Caco-2 (cell line): ENCODE results near the gene RPS16. TPM values are rescaled to one million over a fixed set of nuclear protein-coding genes. Genes with fewer than 3 reads are reported as not detected.

Experiments used
- BruUV-seq: library from RNA; stranded (reverse); fragments of 400-500 nt; replicated peaks from 2 replicates; lab custom pipeline; 2021; lab: Mats Ljungman, UMichigan
- CTCF ChIA-PET: fragments of 300-600 bp; sonication (Branson Sonifier 250); formaldehyde crosslinking; loops from one replicate; lab custom pipeline; 2022; ENCODE audit warnings: antibody characterized with exemption; lab: Charles Lee
- POLR2A ChIA-PET: fragments of 300-600 bp; sonication (Branson Sonifier 250); formaldehyde crosslinking; loops from one replicate; lab custom pipeline; 2022; ENCODE audit warnings: antibody characterized with exemption; lab: Charles Lee
- DNase-seq, 2 experiments: peaks; one replicate each; pipeline versions ENCODE4 v3.0.0 to v3.0.0-alpha.2; 2020 to 2022
- H3K27me3 ChIP-seq: replicated peaks from 2 replicates; pipeline ENCODE4 v1.6.0; 2011; ENCODE audit warnings: low read length; ENCODE audit not compliant: control insufficient read depth, insufficient read depth
- H3K36me3 ChIP-seq: 2 replicates; pipeline ENCODE4 v1.5.1; 2011; ENCODE audit warnings: low read length; ENCODE audit not compliant: control insufficient read depth, insufficient read depth
- H3K4me1 ChIP-seq: fragments of 250-450 bp; sonication (Bioruptor Pico); 2 replicates; pipeline ENCODE4 v1.5.1; 2020; ENCODE audit warnings: mild to moderate bottlenecking
- H3K4me3 ChIP-seq: 2 replicates; pipeline ENCODE4 v1.5.1; 2011; ENCODE audit warnings: low read depth, mild to moderate bottlenecking, control low read depth, low read length
- H3K9me3 ChIP-seq: fragments of 250-450 bp; sonication (Bioruptor Pico); 2 replicates; pipeline ENCODE4 v1.5.1; 2020; ENCODE audit warnings: mild to moderate bottlenecking, moderate library complexity
- H3K27ac Mint-ChIP-seq: one replicate; pipeline ENCODE4 v1.8.0; 2022; ENCODE audit warnings: mixed read lengths; ENCODE audit not compliant: unreplicated experiment
- H3K27me3 Mint-ChIP-seq: one replicate; pipeline ENCODE4 v1.8.0; 2022; ENCODE audit warnings: mixed read lengths; ENCODE audit not compliant: insufficient read depth, unreplicated experiment
- H3K36me3 Mint-ChIP-seq: one replicate; pipeline ENCODE4 v1.8.0; 2022; ENCODE audit warnings: mild to moderate bottlenecking, mixed read lengths; ENCODE audit not compliant: insufficient read depth, unreplicated experiment
- H3K4me1 Mint-ChIP-seq: one replicate; pipeline ENCODE4 v1.8.0; 2022; ENCODE audit warnings: low read depth, mixed read lengths; ENCODE audit not compliant: unreplicated experiment
- H3K4me3 Mint-ChIP-seq: one replicate; pipeline ENCODE4 v1.8.0; 2022; ENCODE audit warnings: mild to moderate bottlenecking, moderate library complexity, mixed read lengths; ENCODE audit not compliant: unreplicated experiment
- H3K9me3 Mint-ChIP-seq: one replicate; pipeline ENCODE4 v1.8.0; 2022; ENCODE audit warnings: mixed read lengths; ENCODE audit not compliant: unreplicated experiment
- intact Hi-C: fragments of 100-400 bp; cut with micrococcal nuclease; formaldehyde crosslinking; loops from one replicate; pipeline ENCODE4 v1.10.0; 2022; ENCODE audit not compliant: unreplicated experiment
- total RNA-seq: library from RNA; stranded (reverse); gene quantifications from 2 replicates; pipeline ENCODE4 v1.2.3, GENCODE V29; 2022
- TF ChIP-seq, protein P1 (sequence below), 2 experiments: fragments of 200-600 bp in 1 of 2; IDR thresholded peaks; 1 replicate in 1 of 2; 2 replicates in 1 of 2; pipeline versions ENCODE4 v1.5.1 to v1.8.0; 2011 to 2022; ENCODE audit warnings: antibody characterized with exemption in 1 of 2, control low read depth in 1 of 2, inconsistent platforms in 1 of 2, low read depth in 1 of 2, low read length in 1 of 2, mild to moderate bottlenecking in 1 of 2, moderate library complexity in 1 of 2; ENCODE audit not compliant: insufficient read depth in 1 of 2, severe bottlenecking in 1 of 2, unreplicated experiment in 1 of 2

The RPS16 gene
- total RNA-seq, 1 experiment from 2014 or later, result 2,801 TPM

DNA sequence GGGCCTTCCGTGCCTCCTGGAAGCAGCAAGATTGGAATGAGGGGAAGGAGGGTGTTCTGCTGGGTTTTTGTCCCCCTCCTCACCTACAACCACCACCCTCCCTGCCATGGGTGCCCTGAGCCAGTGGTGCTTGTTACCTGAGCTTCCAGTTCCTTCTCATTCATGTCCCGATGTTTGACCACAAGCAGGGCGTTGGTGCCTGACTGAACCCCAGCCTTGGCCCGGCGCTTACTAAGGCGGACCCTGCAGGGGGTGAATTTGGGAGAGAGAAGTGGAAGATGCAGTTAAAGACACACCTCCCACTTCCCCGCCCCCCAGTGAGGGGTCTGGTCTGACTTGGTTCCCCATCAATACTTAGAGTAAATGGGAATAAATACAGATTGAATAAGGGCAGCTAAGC lies 49.2 kb downstream of the RPS16 start:
- Mint-ChIP-seq H3K4me1 (peaks cover 25% of the 10 kb centered on the region), H3K27ac (peak overlapping the region; percentile 6), H3K9me3 (no peaks in the 10 kb centered on the region), H3K36me3 (peaks cover 77% of the 10 kb centered on the region), H3K4me3 (no peak overlapping the region), H3K27me3 (no peaks in the 10 kb centered on the region)
- Histone ChIP-seq H3K4me1 (peaks cover 6% of the 10 kb centered on the region; the same call in 1 of the 2 replicates), H3K4me3 (no peak overlapping the region), H3K9me3 (no peaks in the 10 kb centered on the region), H3K36me3 (peaks cover 15% of the 10 kb centered on the region), H3K27me3 (no peaks in the 10 kb centered on the region)
- POLR2A ChIA-PET, result no interaction called here
- BruUV-seq, result no TSS peak
- intact Hi-C loops, result no loop called here
- TF ChIP-seq, protein P1, sequence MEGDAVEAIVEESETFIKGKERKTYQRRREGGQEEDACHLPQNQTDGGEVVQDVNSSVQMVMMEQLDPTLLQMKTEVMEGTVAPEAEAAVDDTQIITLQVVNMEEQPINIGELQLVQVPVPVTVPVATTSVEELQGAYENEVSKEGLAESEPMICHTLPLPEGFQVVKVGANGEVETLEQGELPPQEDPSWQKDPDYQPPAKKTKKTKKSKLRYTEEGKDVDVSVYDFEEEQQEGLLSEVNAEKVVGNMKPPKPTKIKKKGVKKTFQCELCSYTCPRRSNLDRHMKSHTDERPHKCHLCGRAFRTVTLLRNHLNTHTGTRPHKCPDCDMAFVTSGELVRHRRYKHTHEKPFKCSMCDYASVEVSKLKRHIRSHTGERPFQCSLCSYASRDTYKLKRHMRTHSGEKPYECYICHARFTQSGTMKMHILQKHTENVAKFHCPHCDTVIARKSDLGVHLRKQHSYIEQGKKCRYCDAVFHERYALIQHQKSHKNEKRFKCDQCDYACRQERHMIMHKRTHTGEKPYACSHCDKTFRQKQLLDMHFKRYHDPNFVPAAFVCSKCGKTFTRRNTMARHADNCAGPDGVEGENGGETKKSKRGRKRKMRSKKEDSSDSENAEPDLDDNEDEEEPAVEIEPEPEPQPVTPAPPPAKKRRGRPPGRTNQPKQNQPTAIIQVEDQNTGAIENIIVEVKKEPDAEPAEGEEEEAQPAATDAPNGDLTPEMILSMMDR (IDR thresholded peaks at IDR 0.05; ENCODE audit: insufficient read depth in 1 of 2, low read depth in 1 of 2, low read length in 1 of 2, severe bottlenecking in 1 of 2, unreplicated experiment in 1 of 2), result no peak
- CTCF ChIA-PET, result interaction anchor here (0.6 kb wide), 1 partner anchor 44 kb away, joined by 4 read pairs; the partner anchor contains the start of gene SAMD4B
- no peak for DNase-seq

DNA sequence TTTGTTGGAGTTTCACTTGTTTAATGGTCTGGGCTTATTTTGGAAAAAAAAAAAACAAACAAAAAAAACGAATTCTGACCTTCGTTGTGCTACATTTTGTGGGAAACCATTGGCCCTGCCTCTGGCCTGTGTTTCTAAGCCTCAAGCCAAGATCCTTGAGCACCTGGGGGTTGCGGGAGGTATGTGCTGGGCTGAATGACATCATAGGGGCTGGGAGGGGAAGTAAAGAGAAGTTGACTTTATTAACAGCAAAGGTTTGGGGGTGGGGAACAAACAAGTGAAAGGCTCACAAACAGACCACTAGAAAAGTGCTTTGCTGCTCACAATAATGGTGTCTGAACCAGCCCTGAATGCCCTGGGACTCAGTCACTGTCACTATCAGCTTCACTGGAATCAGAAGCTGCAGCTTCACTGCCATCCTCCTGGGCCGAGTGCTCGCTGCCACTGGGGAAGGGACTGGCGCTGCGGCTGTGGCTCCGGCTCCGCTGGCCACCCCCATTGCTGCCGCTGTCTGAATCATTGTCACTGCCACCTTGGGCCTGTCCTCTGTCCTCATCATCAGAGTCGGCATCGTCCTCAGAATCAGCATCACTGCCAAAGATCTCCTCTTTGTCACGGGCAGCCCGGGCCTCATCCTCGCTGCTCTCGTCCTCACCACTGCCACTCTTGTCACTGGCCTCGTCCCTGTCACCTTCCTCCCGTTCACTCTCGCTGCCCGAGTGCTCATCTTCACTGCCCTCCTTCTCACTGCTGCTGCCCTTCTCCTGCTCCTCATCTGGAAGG lies 49.9 kb downstream of the RPS16 start:
- H3K27me3 ChIP-seq, result no peaks in the 10 kb centered on the region
- TF ChIP-seq, protein P1 (IDR thresholded peaks at IDR 0.05; ENCODE audit: insufficient read depth in 1 of 2, low read depth in 1 of 2, low read length in 1 of 2, severe bottlenecking in 1 of 2, unreplicated experiment in 1 of 2), result no peak
- intact Hi-C loops, result no loop called here
- H3K27me3 Mint-ChIP-seq, result no peaks in the 10 kb centered on the region
- H3K9me3 ChIP-seq, result no peaks in the 10 kb centered on the region
- peaks cover 6% of the 10 kb centered on the region; the same call in 1 of the 2 replicates for H3K4me1 ChIP-seq
- peaks cover 15% of the 10 kb centered on the region for H3K36me3 ChIP-seq
- no TSS peak for BruUV-seq
- POLR2A ChIA-PET, result no interaction called here
- DNase-seq, result no peak
- peaks cover 77% of the 10 kb centered on the region for H3K36me3 Mint-ChIP-seq
- peak overlapping the region; percentile 6 for H3K27ac Mint-ChIP-seq
- H3K9me3 Mint-ChIP-seq, result no peaks in the 10 kb centered on the region
- no peak overlapping the region for H3K4me3 Mint-ChIP-seq
- H3K4me3 ChIP-seq, result no peak overlapping the region
- CTCF ChIA-PET, result interaction anchor here (0.6 to 1.2 kb wide), 2 partner anchors 16 to 44 kb away, joined by 4 read pairs; partner anchors contain the start of gene SAMD4B
- H3K4me1 Mint-ChIP-seq, result peaks cover 21% of the 10 kb centered on the region

DNA sequence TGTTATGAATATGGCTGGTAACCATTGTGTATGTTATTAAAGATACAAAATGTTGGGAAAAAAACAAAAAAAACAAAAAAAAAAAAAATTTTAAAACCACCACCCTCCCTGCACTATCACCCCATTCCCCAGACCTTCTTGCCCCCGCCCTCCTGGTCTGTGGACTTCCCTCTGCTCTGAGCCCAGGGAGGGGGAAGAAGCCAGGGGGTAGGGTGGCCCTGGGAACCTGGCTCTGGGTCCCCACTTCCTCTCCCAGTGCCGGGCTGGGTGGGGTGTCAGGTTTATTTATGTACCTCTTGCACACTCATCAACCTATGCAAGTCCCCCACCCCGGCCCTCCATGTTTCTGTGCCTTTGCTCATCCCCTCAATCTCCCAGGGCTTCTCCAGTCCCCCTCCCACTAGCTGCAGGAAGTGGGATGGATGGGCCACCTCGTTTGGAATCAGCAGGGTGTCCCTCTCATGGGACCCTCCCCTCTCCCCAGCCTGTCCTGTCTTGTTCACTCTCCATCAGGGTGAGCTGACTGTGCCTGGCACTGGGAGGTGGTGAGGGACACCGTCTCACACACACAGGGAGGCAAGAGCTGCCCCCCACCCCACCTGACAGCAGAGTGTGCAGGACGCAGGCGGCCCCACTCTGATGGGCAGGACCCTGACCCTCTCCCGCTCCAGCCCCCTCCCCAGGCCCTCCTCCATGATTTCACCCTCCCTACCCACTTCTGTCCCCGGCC lies 50.7 kb downstream of the RPS16 start:
- TF ChIP-seq, protein P1 (IDR thresholded peaks at IDR 0.05; ENCODE audit: insufficient read depth in 1 of 2, low read depth in 1 of 2, low read length in 1 of 2, severe bottlenecking in 1 of 2, unreplicated experiment in 1 of 2), result no peak
- Mint-ChIP-seq H3K36me3 (peaks cover 70% of the 10 kb centered on the region), H3K9me3 (no peaks in the 10 kb centered on the region), H3K4me3 (no peak overlapping the region), H3K27ac (no peak overlapping the region), H3K27me3 (no peaks in the 10 kb centered on the region), H3K4me1 (peaks cover 18% of the 10 kb centered on the region)
- intact Hi-C loops, result no loop called here
- H3K4me3 ChIP-seq, result no peak overlapping the region
- no peaks in the 10 kb centered on the region for H3K27me3 ChIP-seq
- H3K4me1 ChIP-seq, result peaks cover 5% of the 10 kb centered on the region; the same call in 1 of the 2 replicates
- DNase-seq, result no peak
- H3K36me3 ChIP-seq, result peaks cover 15% of the 10 kb centered on the region
- no peaks in the 10 kb centered on the region for H3K9me3 ChIP-seq
- BruUV-seq, result TSS peak; percentile 38
- CTCF ChIA-PET, result interaction anchor here (1.2 kb wide), 1 partner anchor 16 kb away, joined by 4 read pairs; no protein-coding TSS in a partner anchor
- POLR2A ChIA-PET, result no interaction called here
